HCT116 (cell line): ENCODE measurements around the gene PLA2G15. TPM values are rescaled to one million over a fixed set of nuclear protein-coding genes. Genes with fewer than 3 reads are reported as not detected.

Experiments used
- ATAC-seq: fragments of 200-7000 bp; cut with Tn5 transposase; 2 replicates; pipeline ENCODE4 v1.9.1; 2020; ENCODE audit warnings: mild to moderate bottlenecking, moderate library complexity
- BruUV-seq: library from RNA; stranded (reverse); fragments of 400-500 nt; replicated peaks from 2 replicates; lab custom pipeline; 2021; lab: Mats Ljungman, UMichigan
- CTCF ChIA-PET: fragments of 300-600 bp; sonication (Branson Sonifier 250); formaldehyde crosslinking; loops from one replicate; lab custom pipeline; 2021; ENCODE audit warnings: antibody characterized with exemption; lab: Charles Lee
- POLR2A ChIA-PET: fragments of 300-600, 350-600 bp; sonication (Branson Sonifier 250); formaldehyde crosslinking; loops from one replicate; lab custom pipeline; 2021; ENCODE audit warnings: antibody characterized with exemption; lab: Charles Lee
- RAD21 ChIA-PET, 2 experiments: fragments of 300-600 bp; sonication (Branson Sonifier 250); formaldehyde crosslinking; loops; one replicate each; lab custom pipeline; 2023; ENCODE audit warnings: low total read pairs in 2 of 2; ENCODE audit not compliant: uncharacterized antibody in 2 of 2, unreplicated experiment in 2 of 2, low non-redundant PET in 1 of 2; lab: Charles Lee
- DNase-seq: peaks from one replicate; pipeline ENCODE4 v3.0.0-alpha.2; 2010; ENCODE audit warnings: low read depth, low spot score
- H2AFZ ChIP-seq: fragments of 200-600 bp; shearing (Covaris generic), sonication (generic); 2 replicates; pipeline ENCODE4 v1.6.1; 2017; ENCODE audit warnings: low read depth, mixed run types, mixed read lengths, antibody characterized with exemption, low read length; ENCODE audit not compliant: poor library complexity, severe bottlenecking
- H3K27ac ChIP-seq: 2 replicates; pipeline ENCODE4 v1.5.1; 2012; ENCODE audit warnings: low read depth, low read length
- H3K27me3 ChIP-seq: fragments of 200-600 bp; sonication (generic); 2 replicates; pipeline ENCODE4 v1.6.1; 2016; ENCODE audit warnings: mixed run types, low read length, mixed read lengths; ENCODE audit not compliant: insufficient read depth
- H3K36me3 ChIP-seq, 2 experiments: fragments of 200-500 bp in 1 of 2; fragments of 200-600 bp in 1 of 2; sonication (Bioruptor generic) in 1 of 2; sonication (generic) in 1 of 2; 2 replicates each; pipeline versions ENCODE4 v1.5.1 to v1.6.1; 2014 to 2016; ENCODE audit warnings: low read length in 2 of 2, inconsistent platforms in 1 of 2, mixed read lengths in 1 of 2, mixed run types in 1 of 2; ENCODE audit not compliant: insufficient read depth in 2 of 2, control insufficient read depth in 1 of 2
- H3K4me1 ChIP-seq, 2 experiments: fragments of 200-600 bp in 1 of 2; sonication (generic) in 1 of 2; 2 replicates each; pipeline versions ENCODE4 v1.5.1 to v1.6.1; 2012 to 2017; ENCODE audit warnings: low read length in 2 of 2, inconsistent platforms in 1 of 2, mild to moderate bottlenecking in 1 of 2, mixed read lengths in 1 of 2, mixed run types in 1 of 2, moderate library complexity in 1 of 2; ENCODE audit not compliant: insufficient read depth in 2 of 2, control insufficient read depth in 1 of 2
- H3K4me2 ChIP-seq: fragments of 200-600 bp; sonication (generic); 2 replicates; pipeline ENCODE4 v1.6.1; 2017; ENCODE audit warnings: mixed run types, low read length, mixed read lengths
- H3K4me3 ChIP-seq, 2 experiments: fragments of 200-600 bp in 1 of 2; sonication (generic) in 1 of 2; replicated peaks in 1 of 2; 2 replicates each; pipeline ENCODE4 v1.5.1; 2011 to 2016; ENCODE audit warnings: low read length in 2 of 2, control low read depth in 1 of 2, low read depth in 1 of 2, mild to moderate bottlenecking in 1 of 2, mixed read lengths in 1 of 2, mixed run types in 1 of 2
- H3K79me2 ChIP-seq: fragments of 200-600 bp; sonication (generic); 2 replicates; pipeline ENCODE4 v1.6.1; 2017; ENCODE audit warnings: mild to moderate bottlenecking, mixed run types, low read length, moderate library complexity, mixed read lengths; ENCODE audit not compliant: insufficient read depth
- H3K9ac ChIP-seq: fragments of 200-600 bp; sonication (generic); 2 replicates; pipeline ENCODE4 v1.6.1; 2016; ENCODE audit warnings: low read length, mixed read lengths
- H3K9me2 ChIP-seq: fragments of 200-600 bp; sonication (generic), shearing (Covaris generic); 2 replicates; pipeline ENCODE4 v1.6.1; 2017; ENCODE audit warnings: mixed run types, mild to moderate bottlenecking, moderate library complexity; ENCODE audit not compliant: insufficient read depth
- H3K9me3 ChIP-seq, 2 experiments: fragments of 200-500 bp in 1 of 2; fragments of 200-600 bp in 1 of 2; sonication (Bioruptor generic) in 1 of 2; sonication (generic) in 1 of 2; 2 replicates each; pipeline ENCODE4 v1.6.1; 2014 to 2017; ENCODE audit warnings: low read length in 2 of 2, mixed read lengths in 2 of 2, inconsistent platforms in 1 of 2, low read depth in 1 of 2, mild to moderate bottlenecking in 1 of 2, mixed run types in 1 of 2, moderate library complexity in 1 of 2; ENCODE audit not compliant: control insufficient read depth in 1 of 2, insufficient read depth in 1 of 2
- H4K20me1 ChIP-seq: fragments of 200-600 bp; sonication (generic), shearing (Covaris generic); 2 replicates; pipeline ENCODE4 v1.6.1; 2017; ENCODE audit warnings: mixed run types, mild to moderate bottlenecking, moderate library complexity; ENCODE audit not compliant: insufficient read depth
- CBX3 ChIP-seq: IDR thresholded peaks from 2 replicates; pipeline ENCODE4 v1.6.1; 2012; ENCODE audit warnings: low read depth
- CEBPB ChIP-seq: IDR thresholded peaks from 2 replicates; pipeline ENCODE4 v1.6.1; 2012; ENCODE audit warnings: low read depth
- EGR1 ChIP-seq: IDR thresholded peaks from 2 replicates; pipeline ENCODE4 v1.6.1; 2012; ENCODE audit warnings: low read depth
- EZH2phosphoT487 ChIP-seq: fragments of 200-600 bp; IDR thresholded peaks from 2 replicates; pipeline ENCODE4 v1.6.1; 2018; ENCODE audit warnings: antibody characterized with exemption, borderline replicate concordance
- MAX ChIP-seq: IDR thresholded peaks from 2 replicates; pipeline ENCODE4 v1.6.1; 2012
- POLR2A ChIP-seq: IDR thresholded peaks from 2 replicates; pipeline ENCODE4 v1.7.0; 2011; ENCODE audit warnings: borderline replicate concordance; ENCODE audit not compliant: insufficient read depth, insufficient read length; ENCODE audit errors: extremely low read depth
- POLR2AphosphoS5 ChIP-seq: IDR thresholded peaks from 2 replicates; pipeline ENCODE4 v1.6.1; 2011; ENCODE audit warnings: mild to moderate bottlenecking, low read depth, low read length, moderate library complexity
- SIN3A ChIP-seq: IDR thresholded peaks from 2 replicates; pipeline ENCODE4 v1.6.1; 2012; ENCODE audit warnings: low read depth
- SRF ChIP-seq: IDR thresholded peaks from 2 replicates; pipeline ENCODE4 v1.6.1; 2012; ENCODE audit warnings: low read depth
- TCF7L2 ChIP-seq: IDR thresholded peaks from 2 replicates; pipeline ENCODE4 v1.7.0; 2011; ENCODE audit warnings: borderline replicate concordance, inconsistent platforms; ENCODE audit not compliant: insufficient read depth, insufficient read length; ENCODE audit errors: extremely low read depth
- ZFX ChIP-seq: fragments of 450-650 bp; IDR thresholded peaks from 2 replicates; pipeline ENCODE4 v1.6.1; 2017
- ZNF274 ChIP-seq: fragments of 200-500 bp; sonication (Bioruptor generic); IDR thresholded peaks from 2 replicates; pipeline ENCODE4 v1.6.1; 2014; ENCODE audit warnings: mild to moderate bottlenecking, low read depth, low read length, inconsistent platforms
- intact Hi-C: fragments of 100-400 bp; cut with micrococcal nuclease; formaldehyde crosslinking; loops from 2 replicates; pipeline ENCODE4 v1.10.0; 2022
- total RNA-seq: library from RNA; stranded (reverse); gene quantifications from one replicate; pipeline ENCODE4 v1.2.1, GENCODE V29; 2021; ENCODE audit not compliant: unreplicated experiment
- TF ChIP-seq, protein P1 (sequence below): IDR thresholded peaks from 2 replicates; pipeline ENCODE4 v1.6.1; 2012; ENCODE audit warnings: low read depth
- TF ChIP-seq, protein P2 (sequence below): IDR thresholded peaks from 2 replicates; pipeline ENCODE4 v1.6.1; 2011; ENCODE audit warnings: mild to moderate bottlenecking, low read length, moderate library complexity; ENCODE audit not compliant: insufficient replicate concordance; ENCODE audit errors: extremely low read depth
- TF ChIP-seq, protein P3 (sequence below): IDR thresholded peaks from 2 replicates; pipeline ENCODE4 v1.6.1; 2012

PLA2G15 gene
- total RNA-seq, 1 experiment from 2014 or later, result 7.5 TPM

DNA sequence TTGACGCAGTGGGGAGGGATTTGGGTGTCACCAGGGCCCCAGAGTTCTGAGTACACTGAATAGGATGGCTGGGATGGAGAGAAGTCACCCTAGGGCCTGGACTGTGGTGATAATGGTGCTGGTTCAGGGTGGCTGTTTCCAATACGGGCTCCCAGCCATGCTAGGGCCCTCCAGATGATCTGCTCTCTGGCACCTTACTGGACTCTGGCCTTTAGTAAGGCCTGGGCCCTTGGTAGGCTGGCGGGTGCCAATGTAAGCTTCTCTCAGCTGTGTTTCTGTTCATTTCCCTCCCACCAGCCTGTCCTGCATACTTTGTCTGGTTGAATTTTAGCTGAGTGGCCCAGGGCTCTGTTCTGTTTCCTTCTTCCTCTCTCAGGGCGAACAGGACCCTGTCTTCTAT, 2.8 kb downstream of the PLA2G15 start:
- H3K9me2 ChIP-seq, result no peaks in the 10 kb centered on the region
- no peak overlapping the region for H3K27ac ChIP-seq
- ATAC-seq (no peak), DNase-seq (no peak)
- ChIA-PET RAD21 (no interaction called here), POLR2A (no interaction called here), CTCF (no interaction called here)
- H3K4me1 ChIP-seq, result peaks cover 5 to 21% of the 10 kb centered on the region in 2 experiments; a peak in 3 of 4 replicates
- no peaks in the 10 kb centered on the region for H4K20me1 ChIP-seq
- no peaks in the 10 kb centered on the region for H3K9me3 ChIP-seq
- intact Hi-C loops, result no loop called here
- H3K4me2 ChIP-seq, result no peak overlapping the region
- no peak overlapping the region for H3K9ac ChIP-seq
- TF ChIP-seq SRF, result no peak
- TF ChIP-seq, protein P1, sequence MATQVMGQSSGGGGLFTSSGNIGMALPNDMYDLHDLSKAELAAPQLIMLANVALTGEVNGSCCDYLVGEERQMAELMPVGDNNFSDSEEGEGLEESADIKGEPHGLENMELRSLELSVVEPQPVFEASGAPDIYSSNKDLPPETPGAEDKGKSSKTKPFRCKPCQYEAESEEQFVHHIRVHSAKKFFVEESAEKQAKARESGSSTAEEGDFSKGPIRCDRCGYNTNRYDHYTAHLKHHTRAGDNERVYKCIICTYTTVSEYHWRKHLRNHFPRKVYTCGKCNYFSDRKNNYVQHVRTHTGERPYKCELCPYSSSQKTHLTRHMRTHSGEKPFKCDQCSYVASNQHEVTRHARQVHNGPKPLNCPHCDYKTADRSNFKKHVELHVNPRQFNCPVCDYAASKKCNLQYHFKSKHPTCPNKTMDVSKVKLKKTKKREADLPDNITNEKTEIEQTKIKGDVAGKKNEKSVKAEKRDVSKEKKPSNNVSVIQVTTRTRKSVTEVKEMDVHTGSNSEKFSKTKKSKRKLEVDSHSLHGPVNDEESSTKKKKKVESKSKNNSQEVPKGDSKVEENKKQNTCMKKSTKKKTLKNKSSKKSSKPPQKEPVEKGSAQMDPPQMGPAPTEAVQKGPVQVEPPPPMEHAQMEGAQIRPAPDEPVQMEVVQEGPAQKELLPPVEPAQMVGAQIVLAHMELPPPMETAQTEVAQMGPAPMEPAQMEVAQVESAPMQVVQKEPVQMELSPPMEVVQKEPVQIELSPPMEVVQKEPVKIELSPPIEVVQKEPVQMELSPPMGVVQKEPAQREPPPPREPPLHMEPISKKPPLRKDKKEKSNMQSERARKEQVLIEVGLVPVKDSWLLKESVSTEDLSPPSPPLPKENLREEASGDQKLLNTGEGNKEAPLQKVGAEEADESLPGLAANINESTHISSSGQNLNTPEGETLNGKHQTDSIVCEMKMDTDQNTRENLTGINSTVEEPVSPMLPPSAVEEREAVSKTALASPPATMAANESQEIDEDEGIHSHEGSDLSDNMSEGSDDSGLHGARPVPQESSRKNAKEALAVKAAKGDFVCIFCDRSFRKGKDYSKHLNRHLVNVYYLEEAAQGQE, result no peak
- TF ChIP-seq, protein P2, sequence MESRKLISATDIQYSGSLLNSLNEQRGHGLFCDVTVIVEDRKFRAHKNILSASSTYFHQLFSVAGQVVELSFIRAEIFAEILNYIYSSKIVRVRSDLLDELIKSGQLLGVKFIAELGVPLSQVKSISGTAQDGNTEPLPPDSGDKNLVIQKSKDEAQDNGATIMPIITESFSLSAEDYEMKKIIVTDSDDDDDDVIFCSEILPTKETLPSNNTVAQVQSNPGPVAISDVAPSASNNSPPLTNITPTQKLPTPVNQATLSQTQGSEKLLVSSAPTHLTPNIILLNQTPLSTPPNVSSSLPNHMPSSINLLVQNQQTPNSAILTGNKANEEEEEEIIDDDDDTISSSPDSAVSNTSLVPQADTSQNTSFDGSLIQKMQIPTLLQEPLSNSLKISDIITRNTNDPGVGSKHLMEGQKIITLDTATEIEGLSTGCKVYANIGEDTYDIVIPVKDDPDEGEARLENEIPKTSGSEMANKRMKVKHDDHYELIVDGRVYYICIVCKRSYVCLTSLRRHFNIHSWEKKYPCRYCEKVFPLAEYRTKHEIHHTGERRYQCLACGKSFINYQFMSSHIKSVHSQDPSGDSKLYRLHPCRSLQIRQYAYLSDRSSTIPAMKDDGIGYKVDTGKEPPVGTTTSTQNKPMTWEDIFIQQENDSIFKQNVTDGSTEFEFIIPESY, result no peak
- no peak for TF ChIP-seq EZH2phosphoT487
- TF ChIP-seq CEBPB, result no peak
- no peak for TF ChIP-seq ZFX
- no peak for TF ChIP-seq SIN3A
- TF ChIP-seq TCF7L2, result no peak
- TF ChIP-seq, protein P3, sequence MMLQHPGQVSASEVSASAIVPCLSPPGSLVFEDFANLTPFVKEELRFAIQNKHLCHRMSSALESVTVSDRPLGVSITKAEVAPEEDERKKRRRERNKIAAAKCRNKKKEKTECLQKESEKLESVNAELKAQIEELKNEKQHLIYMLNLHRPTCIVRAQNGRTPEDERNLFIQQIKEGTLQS, result no peak
- TF ChIP-seq CBX3, result no peak
- TF ChIP-seq POLR2A, result no peak
- TF ChIP-seq POLR2AphosphoS5, result no peak
- TF ChIP-seq EGR1, result no peak
- TF ChIP-seq MAX, result no peak
- TF ChIP-seq ZNF274, result no peak
- no peak overlapping the region for H2AFZ ChIP-seq
- no peak overlapping the region for H3K4me3 ChIP-seq
- no peaks in the 10 kb centered on the region; a peak in 1 of 4 replicates for H3K36me3 ChIP-seq
- H3K79me2 ChIP-seq, result peaks cover 10% of the 10 kb centered on the region; the same call in 1 of the 2 replicates
- H3K27me3 ChIP-seq, result no peaks in the 10 kb centered on the region
- no TSS peak for BruUV-seq
